ENCODE measurements around the gene TSPAN14. TPM values are rescaled to one million over a fixed set of nuclear protein-coding genes. Genes with fewer than 3 reads are reported as not detected.

The TSPAN14 gene
- total RNA-seq, 1 experiment from 2014 or later, result 73.5 TPM

DNA sequence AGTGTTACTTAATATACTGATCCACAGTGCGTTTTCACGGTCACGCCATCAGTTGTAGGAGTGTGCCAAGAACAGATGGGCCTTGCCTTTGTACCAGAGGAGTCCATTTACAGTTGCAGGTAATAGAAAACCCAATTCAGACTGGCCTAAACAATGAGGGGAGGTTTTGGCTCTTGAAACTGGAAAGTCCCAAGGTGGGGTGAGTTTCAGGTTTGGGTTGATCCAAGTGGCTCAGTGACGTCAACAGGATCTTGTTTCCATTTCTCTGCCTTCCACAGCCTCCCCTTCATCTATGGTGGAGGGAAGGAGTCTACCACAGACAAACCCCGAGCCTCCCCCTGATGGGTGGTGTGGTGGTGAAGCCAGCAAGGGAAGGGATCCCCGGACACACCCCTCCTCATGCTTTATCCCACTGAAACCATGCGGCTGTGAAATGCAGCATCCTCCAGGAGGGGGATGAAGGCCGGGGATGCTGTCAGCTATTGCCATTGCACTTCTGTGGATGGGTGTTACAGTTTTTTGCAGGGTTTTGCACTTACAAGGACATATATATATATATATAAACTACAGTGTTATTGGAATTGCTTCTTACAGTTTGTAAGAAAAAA, 68.8 kb downstream of the TSPAN14 start:
- Mint-ChIP-seq H3K27ac (no peak overlapping the region), H3K27me3 (ENCODE audit: low read depth) (no peaks in the 10 kb centered on the region), H3K9me3 (no peaks in the 10 kb centered on the region), H3K4me1 (peaks cover 16% of the 10 kb centered on the region), H3K4me3 (no peak overlapping the region), H3K36me3 (peaks cover 20% of the 10 kb centered on the region)
- TF ChIP-seq, protein P1, sequence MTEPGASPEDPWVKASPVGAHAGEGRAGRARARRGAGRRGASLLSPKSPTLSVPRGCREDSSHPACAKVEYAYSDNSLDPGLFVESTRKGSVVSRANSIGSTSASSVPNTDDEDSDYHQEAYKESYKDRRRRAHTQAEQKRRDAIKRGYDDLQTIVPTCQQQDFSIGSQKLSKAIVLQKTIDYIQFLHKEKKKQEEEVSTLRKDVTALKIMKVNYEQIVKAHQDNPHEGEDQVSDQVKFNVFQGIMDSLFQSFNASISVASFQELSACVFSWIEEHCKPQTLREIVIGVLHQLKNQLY (CRISPR knock-in tag; IDR thresholded peaks at IDR 0.05), result no peak
- TF ChIP-seq, protein P2, sequence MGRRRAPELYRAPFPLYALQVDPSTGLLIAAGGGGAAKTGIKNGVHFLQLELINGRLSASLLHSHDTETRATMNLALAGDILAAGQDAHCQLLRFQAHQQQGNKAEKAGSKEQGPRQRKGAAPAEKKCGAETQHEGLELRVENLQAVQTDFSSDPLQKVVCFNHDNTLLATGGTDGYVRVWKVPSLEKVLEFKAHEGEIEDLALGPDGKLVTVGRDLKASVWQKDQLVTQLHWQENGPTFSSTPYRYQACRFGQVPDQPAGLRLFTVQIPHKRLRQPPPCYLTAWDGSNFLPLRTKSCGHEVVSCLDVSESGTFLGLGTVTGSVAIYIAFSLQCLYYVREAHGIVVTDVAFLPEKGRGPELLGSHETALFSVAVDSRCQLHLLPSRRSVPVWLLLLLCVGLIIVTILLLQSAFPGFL (CRISPR knock-in tag; IDR thresholded peaks at IDR 0.05; ENCODE audit: borderline replicate concordance), result no peak
- TF ChIP-seq, protein P3, sequence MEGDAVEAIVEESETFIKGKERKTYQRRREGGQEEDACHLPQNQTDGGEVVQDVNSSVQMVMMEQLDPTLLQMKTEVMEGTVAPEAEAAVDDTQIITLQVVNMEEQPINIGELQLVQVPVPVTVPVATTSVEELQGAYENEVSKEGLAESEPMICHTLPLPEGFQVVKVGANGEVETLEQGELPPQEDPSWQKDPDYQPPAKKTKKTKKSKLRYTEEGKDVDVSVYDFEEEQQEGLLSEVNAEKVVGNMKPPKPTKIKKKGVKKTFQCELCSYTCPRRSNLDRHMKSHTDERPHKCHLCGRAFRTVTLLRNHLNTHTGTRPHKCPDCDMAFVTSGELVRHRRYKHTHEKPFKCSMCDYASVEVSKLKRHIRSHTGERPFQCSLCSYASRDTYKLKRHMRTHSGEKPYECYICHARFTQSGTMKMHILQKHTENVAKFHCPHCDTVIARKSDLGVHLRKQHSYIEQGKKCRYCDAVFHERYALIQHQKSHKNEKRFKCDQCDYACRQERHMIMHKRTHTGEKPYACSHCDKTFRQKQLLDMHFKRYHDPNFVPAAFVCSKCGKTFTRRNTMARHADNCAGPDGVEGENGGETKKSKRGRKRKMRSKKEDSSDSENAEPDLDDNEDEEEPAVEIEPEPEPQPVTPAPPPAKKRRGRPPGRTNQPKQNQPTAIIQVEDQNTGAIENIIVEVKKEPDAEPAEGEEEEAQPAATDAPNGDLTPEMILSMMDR (IDR thresholded peaks at IDR 0.05), result no peak
- TF ChIP-seq JAZF1 (CRISPR knock-in tag; IDR thresholded peaks at IDR 0.05), result no peak
- no peak for TF ChIP-seq ELF4 (CRISPR knock-in tag; IDR thresholded peaks at IDR 0.05; ENCODE audit: low read depth)
- TF ChIP-seq, protein P4, sequence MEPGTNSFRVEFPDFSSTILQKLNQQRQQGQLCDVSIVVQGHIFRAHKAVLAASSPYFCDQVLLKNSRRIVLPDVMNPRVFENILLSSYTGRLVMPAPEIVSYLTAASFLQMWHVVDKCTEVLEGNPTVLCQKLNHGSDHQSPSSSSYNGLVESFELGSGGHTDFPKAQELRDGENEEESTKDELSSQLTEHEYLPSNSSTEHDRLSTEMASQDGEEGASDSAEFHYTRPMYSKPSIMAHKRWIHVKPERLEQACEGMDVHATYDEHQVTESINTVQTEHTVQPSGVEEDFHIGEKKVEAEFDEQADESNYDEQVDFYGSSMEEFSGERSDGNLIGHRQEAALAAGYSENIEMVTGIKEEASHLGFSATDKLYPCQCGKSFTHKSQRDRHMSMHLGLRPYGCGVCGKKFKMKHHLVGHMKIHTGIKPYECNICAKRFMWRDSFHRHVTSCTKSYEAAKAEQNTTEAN (CRISPR knock-in tag; IDR thresholded peaks at IDR 0.05), result no peak
- TF ChIP-seq NFATC4 (CRISPR knock-in tag; IDR thresholded peaks at IDR 0.05), result no peak
- no peak for TF ChIP-seq FOXP1 (CRISPR knock-in tag; IDR thresholded peaks at IDR 0.05; ENCODE audit: borderline replicate concordance)
- TF ChIP-seq, protein P5, sequence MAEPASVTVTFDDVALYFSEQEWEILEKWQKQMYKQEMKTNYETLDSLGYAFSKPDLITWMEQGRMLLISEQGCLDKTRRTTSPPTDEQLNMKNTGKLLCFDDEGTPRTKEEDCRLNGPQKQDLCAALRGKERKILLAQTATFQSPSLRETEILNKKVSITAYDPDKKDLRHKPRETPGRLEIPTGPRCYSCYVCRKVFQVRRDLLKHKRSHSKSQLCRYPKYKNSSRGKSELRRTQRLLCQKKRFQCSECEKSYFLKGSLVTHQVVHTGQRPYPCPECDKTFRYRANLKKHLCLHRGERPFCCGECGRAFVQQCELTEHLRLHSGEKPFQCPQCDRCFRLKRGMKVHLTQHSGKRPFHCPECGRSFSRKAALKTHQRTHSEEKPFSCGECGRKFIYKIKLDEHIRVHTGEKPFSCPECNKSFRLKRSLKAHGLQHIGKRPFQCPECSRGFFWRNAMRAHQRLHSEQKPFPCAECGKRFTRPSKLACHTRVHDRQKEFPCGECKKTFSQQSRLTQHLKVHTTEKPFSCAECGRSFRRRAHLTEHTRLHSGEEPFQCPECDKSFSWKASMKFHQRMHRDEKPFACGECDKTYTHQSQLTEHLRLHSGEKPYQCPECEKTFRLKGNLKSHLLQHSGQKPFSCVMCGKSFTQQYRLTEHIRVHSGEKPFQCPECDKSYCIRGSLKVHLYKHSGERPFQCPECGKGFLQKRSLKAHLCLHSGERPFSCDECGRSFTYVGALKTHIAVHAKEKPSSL (CRISPR knock-in tag; conservative IDR thresholded peaks at IDR 0.05), result no peak
- no peak for TF ChIP-seq FOXK1 (CRISPR knock-in tag; IDR thresholded peaks at IDR 0.05)
- no peak for TF ChIP-seq TEAD4 (CRISPR knock-in tag; IDR thresholded peaks at IDR 0.05)
- TF ChIP-seq HMGA2 (CRISPR knock-in tag; IDR thresholded peaks at IDR 0.05), result no peak
- no peak for TF ChIP-seq RORB (CRISPR knock-in tag; IDR thresholded peaks at IDR 0.05)
- TF ChIP-seq FOXJ3 (CRISPR knock-in tag; IDR thresholded peaks at IDR 0.05; ENCODE audit: borderline replicate concordance), result no peak
- TF ChIP-seq SMAD4 (CRISPR knock-in tag; IDR thresholded peaks at IDR 0.05), result no peak
- TF ChIP-seq, protein P6, sequence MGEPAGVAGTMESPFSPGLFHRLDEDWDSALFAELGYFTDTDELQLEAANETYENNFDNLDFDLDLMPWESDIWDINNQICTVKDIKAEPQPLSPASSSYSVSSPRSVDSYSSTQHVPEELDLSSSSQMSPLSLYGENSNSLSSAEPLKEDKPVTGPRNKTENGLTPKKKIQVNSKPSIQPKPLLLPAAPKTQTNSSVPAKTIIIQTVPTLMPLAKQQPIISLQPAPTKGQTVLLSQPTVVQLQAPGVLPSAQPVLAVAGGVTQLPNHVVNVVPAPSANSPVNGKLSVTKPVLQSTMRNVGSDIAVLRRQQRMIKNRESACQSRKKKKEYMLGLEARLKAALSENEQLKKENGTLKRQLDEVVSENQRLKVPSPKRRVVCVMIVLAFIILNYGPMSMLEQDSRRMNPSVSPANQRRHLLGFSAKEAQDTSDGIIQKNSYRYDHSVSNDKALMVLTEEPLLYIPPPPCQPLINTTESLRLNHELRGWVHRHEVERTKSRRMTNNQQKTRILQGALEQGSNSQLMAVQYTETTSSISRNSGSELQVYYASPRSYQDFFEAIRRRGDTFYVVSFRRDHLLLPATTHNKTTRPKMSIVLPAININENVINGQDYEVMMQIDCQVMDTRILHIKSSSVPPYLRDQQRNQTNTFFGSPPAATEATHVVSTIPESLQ (CRISPR knock-in tag; IDR thresholded peaks at IDR 0.05), result no peak
- TF ChIP-seq ZBTB21 (CRISPR knock-in tag; IDR thresholded peaks at IDR 0.05; ENCODE audit: borderline replicate concordance), result no peak
- TF ChIP-seq, protein P7, sequence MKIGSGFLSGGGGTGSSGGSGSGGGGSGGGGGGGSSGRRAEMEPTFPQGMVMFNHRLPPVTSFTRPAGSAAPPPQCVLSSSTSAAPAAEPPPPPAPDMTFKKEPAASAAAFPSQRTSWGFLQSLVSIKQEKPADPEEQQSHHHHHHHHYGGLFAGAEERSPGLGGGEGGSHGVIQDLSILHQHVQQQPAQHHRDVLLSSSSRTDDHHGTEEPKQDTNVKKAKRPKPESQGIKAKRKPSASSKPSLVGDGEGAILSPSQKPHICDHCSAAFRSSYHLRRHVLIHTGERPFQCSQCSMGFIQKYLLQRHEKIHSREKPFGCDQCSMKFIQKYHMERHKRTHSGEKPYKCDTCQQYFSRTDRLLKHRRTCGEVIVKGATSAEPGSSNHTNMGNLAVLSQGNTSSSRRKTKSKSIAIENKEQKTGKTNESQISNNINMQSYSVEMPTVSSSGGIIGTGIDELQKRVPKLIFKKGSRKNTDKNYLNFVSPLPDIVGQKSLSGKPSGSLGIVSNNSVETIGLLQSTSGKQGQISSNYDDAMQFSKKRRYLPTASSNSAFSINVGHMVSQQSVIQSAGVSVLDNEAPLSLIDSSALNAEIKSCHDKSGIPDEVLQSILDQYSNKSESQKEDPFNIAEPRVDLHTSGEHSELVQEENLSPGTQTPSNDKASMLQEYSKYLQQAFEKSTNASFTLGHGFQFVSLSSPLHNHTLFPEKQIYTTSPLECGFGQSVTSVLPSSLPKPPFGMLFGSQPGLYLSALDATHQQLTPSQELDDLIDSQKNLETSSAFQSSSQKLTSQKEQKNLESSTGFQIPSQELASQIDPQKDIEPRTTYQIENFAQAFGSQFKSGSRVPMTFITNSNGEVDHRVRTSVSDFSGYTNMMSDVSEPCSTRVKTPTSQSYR (CRISPR knock-in tag; IDR thresholded peaks at IDR 0.05), result no peak
- no peak for TF ChIP-seq ZNF138 (CRISPR knock-in tag; conservative IDR thresholded peaks at IDR 0.05)
- TF ChIP-seq NR2C2 (CRISPR knock-in tag; IDR thresholded peaks at IDR 0.05), result no peak
- CTCF ChIA-PET, result interaction anchor here (0.7 kb wide), 1 partner anchor 326 kb away, joined by 4 read pairs; no protein-coding TSS in a partner anchor
- POLR2A ChIA-PET, result no interaction called here
- ATAC-seq (peak; percentile 14; the same call in 1 of the 2 replicates), DNase-seq (ENCODE audit: low spot score) (no peak)

Measured in WTC11 (cell line).